Stimulated activated CD8-positive, alpha-beta memory T cell treated with anti-CD3 and anti-CD28 coated beads, Interleukin-7, amount 100 ng/mL, for 48 hours (primary cell): ENCODE measurements around the gene INO80D.
"Not testable (repeated sequence)": the region's sequence is repeated elsewhere in the genome, so short reads cannot be mapped to it uniquely, and the experiment has no call there.

ENCODE experiments used
- DNase-seq, 2 donors: peaks; one replicate each; pipeline ENCODE4 v3.0.0-alpha.2; 2020; ENCODE audit warnings: low read depth in 1 of 2; ENCODE audit errors: extremely low read depth in 1 of 2

INO80D gene

DNA sequence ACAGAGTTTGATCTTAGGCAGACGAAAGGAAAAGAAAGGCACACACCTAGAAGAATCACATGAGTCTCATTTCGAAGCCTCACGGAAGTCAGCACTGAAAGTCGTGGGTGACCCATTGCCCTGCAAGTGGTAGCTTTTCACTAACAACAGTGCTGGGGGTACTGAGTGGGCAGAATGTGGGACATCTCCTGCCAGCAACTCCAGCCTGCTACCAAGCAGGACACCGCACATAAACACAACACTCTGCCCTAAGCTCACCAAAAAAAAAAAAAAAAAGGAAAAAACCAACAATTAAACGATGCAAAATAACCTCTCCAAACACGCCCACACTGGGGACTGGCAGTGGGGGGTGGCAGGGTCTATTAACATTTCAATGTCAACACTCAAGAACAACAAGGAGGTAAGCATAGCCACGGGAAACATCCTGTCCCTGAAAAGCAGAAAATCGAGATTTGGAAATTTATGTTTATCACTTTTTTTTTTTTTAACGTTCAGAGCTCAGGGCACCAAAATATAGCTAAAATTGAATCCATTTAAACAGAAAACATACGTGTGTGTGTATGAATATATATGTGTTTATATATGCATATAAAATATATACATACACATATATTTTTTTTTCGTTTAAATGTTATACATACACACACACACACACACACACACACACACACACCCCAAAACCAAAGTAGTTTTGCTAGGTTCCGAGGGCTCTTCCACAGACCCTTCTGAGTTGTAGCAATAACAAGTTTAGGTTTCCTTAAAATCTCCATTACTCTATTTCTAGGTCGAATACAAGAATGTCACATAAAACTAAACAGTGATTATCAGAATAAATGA is 2.2 kb downstream of the INO80D start:
- DNase-seq: peak in 1 of 2 donors; percentile 42

DNA sequence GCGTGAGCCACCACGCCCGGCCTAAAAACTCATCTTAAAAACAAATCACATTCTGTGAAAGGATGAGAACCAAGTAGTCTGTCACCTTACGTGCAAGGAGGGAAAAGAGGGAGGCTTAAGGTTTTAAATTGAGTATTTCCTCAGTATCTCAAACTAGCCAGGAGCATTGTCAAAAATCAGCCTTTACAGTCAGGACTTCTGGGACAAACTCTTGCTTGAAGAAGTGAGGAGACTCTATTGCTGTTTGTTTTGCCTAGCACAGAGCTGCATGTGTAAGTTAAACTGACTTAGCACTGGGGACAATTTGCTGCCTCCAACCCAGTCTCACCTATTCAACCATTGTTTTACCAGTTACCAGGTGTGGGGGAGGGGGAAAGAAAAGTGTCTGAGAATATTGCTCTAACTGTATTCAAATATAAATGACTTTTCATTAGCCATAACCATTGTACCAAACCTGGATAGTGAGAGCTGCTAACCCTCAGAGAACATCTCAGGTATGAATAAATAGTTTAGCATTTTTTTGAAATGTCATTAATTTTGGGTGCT is 3.6 kb downstream of the INO80D start:
- no peak for DNase-seq

GRCh38 chr2:206080927-206081326 is 5.0 kb downstream of the INO80D start:
- DNase-seq: no peak

DNA sequence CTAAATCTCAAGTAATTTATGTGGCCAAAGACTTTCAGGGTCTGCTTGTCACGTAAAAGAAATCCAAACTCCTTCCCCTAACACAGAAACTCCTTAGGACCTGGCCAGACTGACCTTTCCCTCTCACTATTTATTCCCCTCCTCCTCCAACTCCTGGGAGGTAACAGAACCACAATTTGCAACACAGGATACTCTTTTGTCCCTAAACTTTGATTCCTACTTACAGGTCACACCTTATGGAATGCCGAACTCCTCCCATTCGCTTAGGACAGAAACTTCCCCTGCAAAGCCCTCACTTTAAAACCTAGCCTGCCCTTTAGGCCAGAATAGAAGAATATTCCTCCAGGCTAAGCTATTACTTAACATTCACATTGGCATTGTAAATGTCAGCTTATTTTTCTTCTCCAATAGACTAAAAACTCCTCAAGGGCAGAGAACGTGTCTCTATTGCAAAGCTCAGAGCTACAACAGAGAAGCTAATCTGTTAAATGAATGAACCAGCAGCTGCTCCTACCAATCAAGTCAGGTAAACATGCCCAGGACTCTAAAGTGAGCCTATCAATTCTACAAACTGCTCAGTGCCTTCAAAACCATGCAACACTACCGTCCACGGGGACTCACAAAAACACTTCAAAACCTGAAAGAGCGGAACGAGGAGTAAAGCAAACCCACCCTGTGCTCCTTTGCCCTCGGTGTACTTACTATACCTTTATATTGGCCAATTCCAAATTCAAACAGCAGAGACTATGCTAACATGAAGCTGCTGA is 6.1 kb downstream of the INO80D start:
- DNase-seq: no peak

GRCh38 chr2:206077879-206078278 is 8.1 kb downstream of the INO80D start:
- DNase-seq: not testable (repeated sequence)

DNA sequence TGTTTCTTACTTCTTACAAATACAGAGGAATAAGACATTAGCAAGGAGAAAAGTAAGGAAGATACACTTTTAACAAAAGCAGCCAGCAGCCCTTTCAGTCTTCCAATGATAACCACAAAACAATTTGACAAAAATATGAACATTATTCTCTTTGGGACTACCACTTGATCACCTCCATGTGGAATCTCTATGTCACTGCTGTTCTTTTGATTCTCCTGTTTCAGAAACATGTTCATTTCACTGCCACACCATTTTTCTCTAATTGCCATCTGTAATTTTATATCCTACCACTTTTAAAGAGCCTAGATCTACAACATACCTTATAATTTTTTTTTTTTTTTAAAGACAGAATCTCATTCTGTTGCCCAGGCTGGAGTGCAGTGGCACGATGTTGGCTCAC is 10.9 kb downstream of the INO80D start:
- DNase-seq: no peak

DNA sequence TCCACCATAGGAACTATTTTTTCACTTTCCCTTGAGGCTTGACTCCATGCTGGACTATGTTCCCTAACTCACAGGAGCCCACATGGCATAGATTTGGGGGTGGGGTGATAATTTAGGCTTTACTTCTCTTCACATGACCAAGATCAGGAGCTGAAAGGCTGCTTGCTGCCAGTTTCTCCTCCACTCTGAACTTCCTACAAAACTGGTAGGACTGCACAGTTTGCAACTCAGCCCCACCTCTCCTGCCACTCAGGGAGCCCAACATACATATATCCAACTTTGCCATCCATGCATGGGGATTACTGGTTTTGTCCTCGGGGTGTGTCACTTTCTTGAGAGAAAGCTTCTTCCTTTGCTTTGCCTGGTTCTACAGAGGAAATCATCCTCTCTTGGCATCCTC is 14.2 kb downstream of the INO80D start:
- DNase-seq: no peak

- no peak for DNase-seq
Observed at GRCh38 chr2:206069417-206069816, 16.6 kb downstream of the INO80D start.

GRCh38 chr2:206068207-206068606 is 17.8 kb downstream of the INO80D start:
- DNase-seq: no peak

GRCh38 chr2:206064077-206064476 is 21.9 kb downstream of the INO80D start:
- DNase-seq: no peak

DNA sequence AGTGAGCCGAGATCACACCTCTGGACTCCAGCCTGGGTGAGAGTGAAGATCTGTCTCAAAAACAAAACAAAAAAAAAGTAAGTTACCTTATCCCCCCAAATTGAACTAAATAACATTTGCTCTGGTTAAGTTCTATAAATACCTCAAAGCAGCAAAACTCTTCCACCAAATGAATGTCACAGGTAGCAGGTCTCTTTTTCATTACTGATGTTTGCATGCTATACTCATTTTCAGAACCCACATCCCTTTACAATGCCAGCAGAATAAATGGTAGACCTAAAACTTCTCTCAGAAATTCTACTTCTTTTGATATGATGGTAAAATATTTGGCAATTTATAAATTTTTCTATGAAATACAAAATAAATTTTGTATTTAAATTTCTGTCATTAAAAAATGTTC is 22.3 kb downstream of the INO80D start:
- DNase-seq: no peak

DNA sequence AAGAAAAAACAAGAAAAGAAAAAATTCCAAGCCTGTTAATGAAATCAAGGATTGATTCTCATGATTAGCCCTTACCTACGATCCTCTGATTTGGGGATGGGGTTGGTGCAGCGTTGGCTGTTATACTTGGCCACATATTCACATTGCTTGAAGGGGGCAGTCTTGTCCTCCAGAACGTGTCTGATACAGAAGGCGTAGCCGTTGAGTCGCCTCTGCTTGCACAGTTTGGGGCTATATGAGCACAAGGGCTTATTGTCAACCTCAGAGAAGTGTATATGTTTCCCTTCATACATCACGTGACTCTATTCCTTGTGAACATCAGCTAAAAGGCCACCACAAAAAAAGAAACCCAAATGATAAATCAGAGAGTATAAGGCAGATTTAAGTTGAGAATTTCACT is 23.2 kb downstream of the INO80D start:
- DNase-seq: no peak

GRCh38 chr2:206056286-206056685 is 29.7 kb downstream of the INO80D start:
- DNase-seq: no peak

GRCh38 chr2:206054952-206055351 is 31.0 kb downstream of the INO80D start:
- no peak for DNase-seq

DNA sequence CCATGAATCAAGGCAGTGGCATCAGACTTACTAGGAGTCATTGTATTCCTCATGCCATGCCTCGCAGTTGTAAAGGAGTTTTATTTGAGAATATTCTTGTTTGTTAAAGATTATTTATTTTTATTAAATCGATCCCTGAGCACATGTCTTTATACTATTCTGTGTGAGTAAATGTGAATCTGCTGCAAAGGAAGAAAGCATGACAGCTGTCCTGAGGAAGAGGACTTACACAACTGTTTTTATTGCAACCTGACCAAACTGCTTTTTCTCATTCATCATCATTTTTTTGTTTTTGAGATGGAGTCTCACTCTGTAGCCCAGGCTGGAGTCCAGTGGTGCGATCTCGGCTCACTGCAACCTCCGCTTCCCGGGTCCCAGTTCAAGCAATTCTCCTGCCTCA is 34.1 kb downstream of the INO80D start:
- DNase-seq: no peak

- DNase-seq: no peak
Observed at GRCh38 chr2:206049392-206049791, 36.6 kb downstream of the INO80D start.

DNA sequence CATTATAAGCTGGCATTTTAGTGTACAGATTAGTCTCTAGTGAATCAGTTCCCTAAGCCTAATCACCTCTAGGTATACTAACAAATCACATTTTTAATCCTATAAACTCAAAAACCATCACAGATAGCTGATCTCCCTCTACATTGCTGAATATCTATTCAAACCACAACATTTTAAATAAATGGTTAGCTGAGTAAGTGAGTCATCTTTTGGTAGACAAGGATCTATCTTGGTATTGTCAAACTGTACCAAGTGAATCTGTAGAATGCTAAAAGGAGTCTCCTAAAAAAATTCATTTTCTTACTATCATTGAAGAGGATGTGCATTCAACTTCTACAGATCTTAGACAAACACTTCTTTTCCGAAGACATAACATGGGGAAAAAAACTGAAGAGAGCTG is 40.7 kb downstream of the INO80D start:
- no peak for DNase-seq

- DNase-seq: no peak
Observed at GRCh38 chr2:206040525-206040924, 45.4 kb downstream of the INO80D start.

GRCh38 chr2:206035393-206035792 is 50.6 kb downstream of the INO80D start:
- not testable (repeated sequence) for DNase-seq

- not testable (repeated sequence) for DNase-seq
Observed at GRCh38 chr2:206033452-206033851, 52.5 kb downstream of the INO80D start.

- no peak for DNase-seq
Observed at GRCh38 chr2:206031950-206032567, 53.9 kb downstream of the INO80D start.
